HG02970 (cell line): ENCODE measurements around the gene TFEB.

ENCODE experiments used
- ATAC-seq: cut with Tn5 transposase; IDR thresholded peaks from one replicate; pipeline ENCODE4 v1.9.1; 2021; ENCODE audit warnings: mild to moderate bottlenecking, moderate library complexity, moderate number of reproducible peaks; ENCODE audit not compliant: unreplicated experiment, low FRiP score

Gene TFEB

GRCh38 chr6:41656002-41656691 lies 79.3 kb downstream of the TFEB start:
- no peak for ATAC-seq

- no peak for ATAC-seq
These were observed 79.8 kb downstream of the TFEB start for GRCh38 chr6:41655646-41656001.

- ATAC-seq, result no peak
These were observed 80.2 kb downstream of the TFEB start for GRCh38 chr6:41655176-41655575.

GRCh38 chr6:41654698-41655151 lies 80.7 kb downstream of the TFEB start:
- no peak for ATAC-seq

GRCh38 chr6:41654151-41654697 lies 81.2 kb downstream of the TFEB start:
- ATAC-seq, result no peak

GRCh38 chr6:41653691-41654090 lies 81.7 kb downstream of the TFEB start:
- ATAC-seq, result no peak

- no peak for ATAC-seq
These were observed 82.3 kb downstream of the TFEB start for GRCh38 chr6:41652866-41653652.

- no peak for ATAC-seq
These were observed 83.3 kb downstream of the TFEB start for GRCh38 chr6:41651962-41652657.

- no peak for ATAC-seq
These were observed 84.0 kb downstream of the TFEB start for GRCh38 chr6:41651246-41651961.

- no peak for ATAC-seq
These were observed 85.3 kb downstream of the TFEB start for GRCh38 chr6:41650120-41650519.

GRCh38 chr6:41649596-41649995 lies 85.8 kb downstream of the TFEB start:
- ATAC-seq, result no peak

- no peak for ATAC-seq
These were observed 86.5 kb downstream of the TFEB start for GRCh38 chr6:41648921-41649320.

- no peak for ATAC-seq
These were observed 87.3 kb downstream of the TFEB start for GRCh38 chr6:41648070-41648585.

- no peak for ATAC-seq
These were observed 88.3 kb downstream of the TFEB start for GRCh38 chr6:41647061-41647511.

- no peak for ATAC-seq
These were observed 89.2 kb downstream of the TFEB start for GRCh38 chr6:41646026-41646795.

GRCh38 chr6:41645007-41645618 lies 90.3 kb downstream of the TFEB start:
- no peak for ATAC-seq

GRCh38 chr6:41644297-41644879 lies 91.0 kb downstream of the TFEB start:
- no peak for ATAC-seq

GRCh38 chr6:41643899-41644269 lies 91.5 kb downstream of the TFEB start:
- no peak for ATAC-seq
